WTC11 (cell line): ENCODE measurements around the gene G3BP2.
"Not testable (repeated sequence)": the region's sequence is repeated elsewhere in the genome, so short reads cannot be mapped to it uniquely, and the experiment has no call there.

Experiments used
- AFF4 ChIP-seq: sonication (generic); formaldehyde crosslinking; IDR thresholded peaks from 2 replicates; pipeline ENCODE4 v1.8.1; 2023; ENCODE audit warnings: mild to moderate bottlenecking, missing genetic modification reagents, borderline replicate concordance
- CDX4 ChIP-seq: fragments of 250-450 bp; sonication (Bioruptor Pico); IDR thresholded peaks from 2 replicates; pipeline ENCODE4 v1.9.0; 2021; ENCODE audit warnings: moderate library complexity, mild to moderate bottlenecking, inconsistent platforms, borderline replicate concordance
- CTCF ChIP-seq: fragments of 200-600 bp; IDR thresholded peaks from 2 replicates; pipeline ENCODE4 v1.8.0; 2022; ENCODE audit warnings: antibody characterized with exemption
- ESRRA ChIP-seq: sonication (generic); formaldehyde crosslinking; IDR thresholded peaks from 2 replicates; pipeline ENCODE4 v1.8.1; 2022; ENCODE audit warnings: mild to moderate bottlenecking, missing genetic modification reagents, borderline replicate concordance
- ETV6 ChIP-seq: sonication (generic); formaldehyde crosslinking; IDR thresholded peaks from 2 replicates; pipeline ENCODE4 v1.8.1; 2022; ENCODE audit warnings: mild to moderate bottlenecking, missing genetic modification reagents
- MLX ChIP-seq: sonication (generic); formaldehyde crosslinking; IDR thresholded peaks from 2 replicates; pipeline ENCODE4 v1.8.1; 2023; ENCODE audit warnings: mild to moderate bottlenecking, missing genetic modification reagents, moderate library complexity
- NFYB ChIP-seq: sonication (generic); formaldehyde crosslinking; conservative IDR thresholded peaks from 2 replicates; pipeline ENCODE4 v1.8.0; 2022; ENCODE audit warnings: low read depth, missing genetic modification reagents
- SP1 ChIP-seq: sonication (generic); formaldehyde crosslinking; conservative IDR thresholded peaks from 2 replicates; pipeline ENCODE4 v1.8.1; 2022; ENCODE audit warnings: missing genetic modification reagents
- TEAD4 ChIP-seq: sonication (generic); formaldehyde crosslinking; IDR thresholded peaks from 2 replicates; pipeline ENCODE4 v1.8.0; 2022; ENCODE audit warnings: mild to moderate bottlenecking, missing genetic modification reagents
- ZNF121 ChIP-seq: sonication (generic); formaldehyde crosslinking; IDR thresholded peaks from 2 replicates; pipeline ENCODE4 v1.8.0; 2023; ENCODE audit warnings: missing genetic modification reagents

- TF ChIP-seq CTCF; TEAD4 (CRISPR knock-in tag); AFF4 (CRISPR knock-in tag); MLX; ESRRA (CRISPR knock-in tag); ZNF121; CDX4 (CRISPR knock-in tag); NFYB (CRISPR knock-in tag); ETV6 (CRISPR knock-in tag); SP1: not testable (repeated sequence)
These were observed 5.6 kb downstream of the G3BP2 start for GRCh38 chr4:75667636-75668035.
